ENCODE data around the gene PEX7.
"Not testable (repeated sequence)": the region's sequence is repeated elsewhere in the genome, so short reads cannot be mapped to it uniquely, and the experiment has no call there.

PEX7 gene

GRCh38 chr6:136959471-136959891, 137.1 kb downstream of the PEX7 start:
- no peak for FAIRE-seq

DNA sequence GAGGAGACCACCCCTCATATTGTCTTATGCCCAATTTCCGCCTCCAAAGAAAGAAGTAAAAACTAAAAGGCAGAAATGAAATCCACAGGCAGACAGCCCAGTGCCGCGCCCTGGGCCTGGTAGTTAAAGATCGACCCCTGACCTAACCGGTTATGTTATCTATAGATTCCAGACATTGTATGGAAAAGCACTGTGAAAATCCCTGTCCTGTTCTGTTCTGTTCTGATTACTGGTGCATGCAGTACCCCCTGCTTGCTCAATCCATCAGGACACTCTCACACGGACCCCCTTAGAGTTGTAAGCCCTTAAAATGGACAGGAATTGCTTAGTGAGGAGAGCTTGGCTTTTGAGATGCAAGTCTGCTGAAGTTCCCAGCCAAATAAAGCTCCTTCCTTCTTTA, 137.5 kb downstream of the PEX7 start:
- not testable (repeated sequence) for FAIRE-seq

DNA sequence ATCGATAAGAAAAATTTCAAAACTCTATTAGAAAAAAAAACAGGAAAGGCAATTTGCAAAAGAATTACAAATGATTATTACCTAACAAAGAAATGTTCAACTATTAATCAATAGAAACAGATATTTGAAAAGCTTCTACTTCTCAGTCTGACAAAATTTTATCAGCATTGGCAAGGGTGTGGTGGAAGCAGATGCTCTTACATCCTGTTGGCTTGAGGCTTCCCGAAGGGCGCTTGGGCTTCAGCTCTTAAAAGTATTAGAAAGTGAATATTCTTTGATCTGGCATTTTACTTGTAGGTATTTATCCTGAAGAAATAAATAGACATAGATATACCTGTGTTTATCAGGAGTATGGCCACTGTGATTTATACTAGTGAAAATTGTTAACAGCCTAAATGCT, 138.4 kb downstream of the PEX7 start:
- no peak for FAIRE-seq

DNA sequence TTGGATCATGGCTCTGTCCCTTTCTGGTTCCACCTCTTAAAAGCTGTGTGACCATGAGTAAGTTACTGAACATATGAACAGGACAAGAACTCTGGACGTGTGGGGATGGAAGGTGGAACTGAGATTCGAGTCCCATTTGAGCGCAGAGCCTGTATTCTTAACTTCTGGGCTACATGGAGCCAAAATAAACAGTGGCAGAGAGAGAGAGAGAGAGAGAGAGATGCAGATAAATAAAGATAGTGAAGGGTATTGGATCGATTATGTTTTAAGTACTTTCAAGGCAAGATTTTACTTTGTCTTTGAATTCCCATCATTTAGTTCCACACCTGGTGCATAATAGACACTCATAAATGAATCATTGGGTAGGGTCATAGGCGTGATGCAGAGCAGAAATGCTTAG, 139.5 kb downstream of the PEX7 start:
- FAIRE-seq: no peak

GRCh38 chr6:136962661-136963060, 140.3 kb downstream of the PEX7 start:
- FAIRE-seq: no peak

- no peak for FAIRE-seq
Measured at GRCh38 chr6:136963259-136963658, 140.9 kb downstream of the PEX7 start.
